Measurements from ENCODE around the gene OR9G1.

OR9G1 gene

GRCh38 chr11:56720513-56720912, 21.6 kb downstream of the OR9G1 start:
- no peaks in the 10 kb centered on the region for H3K27me3 ChIP-seq (ENCODE audit: insufficient read depth, low read length, poor library complexity, severe bottlenecking)
- no peak overlapping the region for H3K9ac ChIP-seq (ENCODE audit: low read depth, low read length, poor library complexity, severe bottlenecking)
- no peaks in the 10 kb centered on the region for H4K20me1 ChIP-seq (ENCODE audit: insufficient read depth, low read length, poor library complexity, severe bottlenecking)
- H3K4me1 ChIP-seq (ENCODE audit: insufficient read depth, low read length, poor library complexity, severe bottlenecking), result no peaks in the 10 kb centered on the region
- H3K9me2 ChIP-seq (replicated peaks; ENCODE audit: low read depth, low read length), result no peaks in the 10 kb centered on the region
- H3K79me2 ChIP-seq (ENCODE audit: insufficient read depth, low read length), result no peaks in the 10 kb centered on the region
- H3K4me3 ChIP-seq (ENCODE audit: low read length, poor library complexity, severe bottlenecking), result no peak overlapping the region
- H3F3A ChIP-seq (ENCODE audit: low read depth), result no peaks in the 10 kb centered on the region
- H2AFZ ChIP-seq (ENCODE audit: low read length), result no peak overlapping the region
- no peak overlapping the region for H3K4me2 ChIP-seq (ENCODE audit: low read depth, low read length, poor library complexity, severe bottlenecking)
- TF ChIP-seq EZH2phosphoT487 (IDR thresholded peaks at IDR 0.05; ENCODE audit: borderline replicate concordance), result no peak
- TF ChIP-seq, protein P1, sequence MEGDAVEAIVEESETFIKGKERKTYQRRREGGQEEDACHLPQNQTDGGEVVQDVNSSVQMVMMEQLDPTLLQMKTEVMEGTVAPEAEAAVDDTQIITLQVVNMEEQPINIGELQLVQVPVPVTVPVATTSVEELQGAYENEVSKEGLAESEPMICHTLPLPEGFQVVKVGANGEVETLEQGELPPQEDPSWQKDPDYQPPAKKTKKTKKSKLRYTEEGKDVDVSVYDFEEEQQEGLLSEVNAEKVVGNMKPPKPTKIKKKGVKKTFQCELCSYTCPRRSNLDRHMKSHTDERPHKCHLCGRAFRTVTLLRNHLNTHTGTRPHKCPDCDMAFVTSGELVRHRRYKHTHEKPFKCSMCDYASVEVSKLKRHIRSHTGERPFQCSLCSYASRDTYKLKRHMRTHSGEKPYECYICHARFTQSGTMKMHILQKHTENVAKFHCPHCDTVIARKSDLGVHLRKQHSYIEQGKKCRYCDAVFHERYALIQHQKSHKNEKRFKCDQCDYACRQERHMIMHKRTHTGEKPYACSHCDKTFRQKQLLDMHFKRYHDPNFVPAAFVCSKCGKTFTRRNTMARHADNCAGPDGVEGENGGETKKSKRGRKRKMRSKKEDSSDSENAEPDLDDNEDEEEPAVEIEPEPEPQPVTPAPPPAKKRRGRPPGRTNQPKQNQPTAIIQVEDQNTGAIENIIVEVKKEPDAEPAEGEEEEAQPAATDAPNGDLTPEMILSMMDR (conservative IDR thresholded peaks at IDR 0.05; ENCODE audit: low read length), result no peak
- no peaks in the 10 kb centered on the region for H3K9me3 ChIP-seq (ENCODE audit: insufficient read depth, low read depth, low read length)
- no peaks in the 10 kb centered on the region for H3K36me3 ChIP-seq (ENCODE audit: insufficient read depth, low read length)

DNA sequence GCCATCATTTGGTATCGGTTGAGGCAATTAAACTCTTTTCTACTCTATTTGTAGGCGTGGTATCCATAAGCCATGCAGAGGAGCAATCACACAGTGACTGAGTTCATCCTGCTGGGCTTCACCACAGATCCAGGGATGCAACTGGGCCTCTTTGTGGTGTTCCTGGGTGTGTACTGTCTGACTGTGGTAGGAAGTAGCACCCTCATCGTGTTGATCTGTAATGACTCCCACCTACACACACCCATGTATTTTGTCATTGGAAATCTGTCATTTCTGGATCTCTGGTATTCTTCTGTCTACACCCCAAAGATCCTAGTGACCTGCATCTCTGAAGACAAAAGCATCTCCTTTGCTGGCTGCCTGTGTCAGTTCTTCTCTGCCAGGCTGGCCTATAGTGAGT, 41.2 kb downstream of the OR9G1 start:
- TF ChIP-seq EZH2phosphoT487 (IDR thresholded peaks at IDR 0.05; ENCODE audit: borderline replicate concordance), result no peak
- TF ChIP-seq, protein P1 (conservative IDR thresholded peaks at IDR 0.05; ENCODE audit: low read length), result no peak
- no peaks in the 10 kb centered on the region for H3K9me3 ChIP-seq (ENCODE audit: insufficient read depth, low read depth, low read length)
- no peaks in the 10 kb centered on the region for H3K4me1 ChIP-seq (ENCODE audit: insufficient read depth, low read length, poor library complexity, severe bottlenecking)
- no peaks in the 10 kb centered on the region for H3F3A ChIP-seq (ENCODE audit: low read depth)
- no peaks in the 10 kb centered on the region for H3K27me3 ChIP-seq (ENCODE audit: insufficient read depth, low read length, poor library complexity, severe bottlenecking)
- no peaks in the 10 kb centered on the region for H3K36me3 ChIP-seq (ENCODE audit: insufficient read depth, low read length)
- no peak overlapping the region for H3K9ac ChIP-seq (ENCODE audit: low read depth, low read length, poor library complexity, severe bottlenecking)
- no peak overlapping the region for H3K4me3 ChIP-seq (ENCODE audit: low read length, poor library complexity, severe bottlenecking)
- no peaks in the 10 kb centered on the region for H3K9me2 ChIP-seq (replicated peaks; ENCODE audit: low read depth, low read length)
- no peak overlapping the region for H3K4me2 ChIP-seq (ENCODE audit: low read depth, low read length, poor library complexity, severe bottlenecking)
- H2AFZ ChIP-seq (ENCODE audit: low read length), result no peak overlapping the region
- no peaks in the 10 kb centered on the region for H3K79me2 ChIP-seq (ENCODE audit: insufficient read depth, low read length)
- H4K20me1 ChIP-seq (ENCODE audit: insufficient read depth, low read length, poor library complexity, severe bottlenecking), result no peaks in the 10 kb centered on the region

GRCh38 chr11:56740886-56741285, 42.0 kb downstream of the OR9G1 start:
- H3K27me3 ChIP-seq (ENCODE audit: insufficient read depth, low read length, poor library complexity, severe bottlenecking), result no peaks in the 10 kb centered on the region
- no peak overlapping the region for H3K9ac ChIP-seq (ENCODE audit: low read depth, low read length, poor library complexity, severe bottlenecking)
- H2AFZ ChIP-seq (ENCODE audit: low read length), result no peak overlapping the region
- H3K4me3 ChIP-seq (ENCODE audit: low read length, poor library complexity, severe bottlenecking), result no peak overlapping the region
- H3K79me2 ChIP-seq (ENCODE audit: insufficient read depth, low read length), result no peaks in the 10 kb centered on the region
- H3F3A ChIP-seq (ENCODE audit: low read depth), result no peaks in the 10 kb centered on the region
- no peak overlapping the region for H3K4me2 ChIP-seq (ENCODE audit: low read depth, low read length, poor library complexity, severe bottlenecking)
- H3K9me3 ChIP-seq (ENCODE audit: insufficient read depth, low read depth, low read length), result no peaks in the 10 kb centered on the region
- H3K36me3 ChIP-seq (ENCODE audit: insufficient read depth, low read length), result no peaks in the 10 kb centered on the region
- no peaks in the 10 kb centered on the region for H4K20me1 ChIP-seq (ENCODE audit: insufficient read depth, low read length, poor library complexity, severe bottlenecking)
- TF ChIP-seq, protein P1 (conservative IDR thresholded peaks at IDR 0.05; ENCODE audit: low read length), result no peak
- TF ChIP-seq EZH2phosphoT487 (IDR thresholded peaks at IDR 0.05; ENCODE audit: borderline replicate concordance), result no peak
- no peaks in the 10 kb centered on the region for H3K9me2 ChIP-seq (replicated peaks; ENCODE audit: low read depth, low read length)
- no peaks in the 10 kb centered on the region for H3K4me1 ChIP-seq (ENCODE audit: insufficient read depth, low read length, poor library complexity, severe bottlenecking)

Measured in Loucy (cell line).